Measurements from ENCODE around the gene ATP2B2.

The ATP2B2 gene

GRCh38 chr3:10510743-10511432 lies 5.5 kb upstream of the ATP2B2 start:
- DNase-seq = no peak

- no peak for DNase-seq
These were observed 4.8 kb upstream of the ATP2B2 start for GRCh38 chr3:10510086-10510742.

- DNase-seq = no peak
These were observed 3.9 kb upstream of the ATP2B2 start for GRCh38 chr3:10509325-10509724.

GRCh38 chr3:10508619-10509260 lies 3.4 kb upstream of the ATP2B2 start:
- no peak for DNase-seq

- no peak for DNase-seq
These were observed 2.8 kb upstream of the ATP2B2 start for GRCh38 chr3:10508235-10508618.

GRCh38 chr3:10507331-10507730 lies 1.9 kb upstream of the ATP2B2 start:
- DNase-seq = no peak

- DNase-seq = no peak
These were observed 1.3 kb upstream of the ATP2B2 start for GRCh38 chr3:10506696-10507095.

- no peak for DNase-seq
These were observed 602 bp upstream of the ATP2B2 start for GRCh38 chr3:10505791-10506585.

GRCh38 chr3:10504171-10505049 lies 976 bp downstream of the ATP2B2 start:
- no peak for DNase-seq

GRCh38 chr3:10503217-10503796 lies 2.1 kb downstream of the ATP2B2 start:
- DNase-seq = no peak

- no peak for DNase-seq
These were observed 3.1 kb downstream of the ATP2B2 start for GRCh38 chr3:10502185-10502880.

GRCh38 chr3:10501664-10502052 lies 3.7 kb downstream of the ATP2B2 start:
- no peak for DNase-seq

GRCh38 chr3:10500717-10501663 lies 4.4 kb downstream of the ATP2B2 start:
- DNase-seq = no peak

- no peak for DNase-seq
These were observed 7.1 kb downstream of the ATP2B2 start for GRCh38 chr3:10498271-10498670.

GRCh38 chr3:10497439-10497838 lies 7.9 kb downstream of the ATP2B2 start:
- DNase-seq = no peak

- DNase-seq = no peak
These were observed 9.1 kb downstream of the ATP2B2 start for GRCh38 chr3:10496121-10496863.

GRCh38 chr3:10495614-10496013 lies 9.8 kb downstream of the ATP2B2 start:
- no peak for DNase-seq

GRCh38 chr3:10495003-10495402 lies 10.4 kb downstream of the ATP2B2 start:
- DNase-seq = no peak

GRCh38 chr3:10494180-10494579 lies 11.2 kb downstream of the ATP2B2 start:
- DNase-seq = no peak

Data from activated T-cell treated with anti-CD3 and anti-CD28 coated beads, Interleukin-2, amount 50 U/mL, for 48 hours (primary cell).